PC-3 (cell line): ENCODE data around the gene CACNA1B.
"Not testable (repeated sequence)": the region's sequence is repeated elsewhere in the genome, so short reads cannot be mapped to it uniquely, and the experiment has no call there.

Experiments
- EZH2 ChIP-seq: fragments of 300-600 bp; sonication (generic); IDR thresholded peaks from one replicate; pipeline ENCODE4 v1.6.1; 2017; ENCODE audit warnings: antibody characterized with exemption, mild to moderate bottlenecking, low read length; ENCODE audit not compliant: unreplicated experiment
- TF ChIP-seq, protein P1 (sequence below): fragments of 300-600 bp; sonication (generic); conservative IDR thresholded peaks from 2 replicates; pipeline ENCODE4 v1.5.1; 2017; ENCODE audit warnings: antibody characterized with exemption, low read depth, mild to moderate bottlenecking, low read length

GRCh38 chr9:138134581-138134980 lies 257.0 kb downstream of the CACNA1B start:
- TF ChIP-seq, protein P1, sequence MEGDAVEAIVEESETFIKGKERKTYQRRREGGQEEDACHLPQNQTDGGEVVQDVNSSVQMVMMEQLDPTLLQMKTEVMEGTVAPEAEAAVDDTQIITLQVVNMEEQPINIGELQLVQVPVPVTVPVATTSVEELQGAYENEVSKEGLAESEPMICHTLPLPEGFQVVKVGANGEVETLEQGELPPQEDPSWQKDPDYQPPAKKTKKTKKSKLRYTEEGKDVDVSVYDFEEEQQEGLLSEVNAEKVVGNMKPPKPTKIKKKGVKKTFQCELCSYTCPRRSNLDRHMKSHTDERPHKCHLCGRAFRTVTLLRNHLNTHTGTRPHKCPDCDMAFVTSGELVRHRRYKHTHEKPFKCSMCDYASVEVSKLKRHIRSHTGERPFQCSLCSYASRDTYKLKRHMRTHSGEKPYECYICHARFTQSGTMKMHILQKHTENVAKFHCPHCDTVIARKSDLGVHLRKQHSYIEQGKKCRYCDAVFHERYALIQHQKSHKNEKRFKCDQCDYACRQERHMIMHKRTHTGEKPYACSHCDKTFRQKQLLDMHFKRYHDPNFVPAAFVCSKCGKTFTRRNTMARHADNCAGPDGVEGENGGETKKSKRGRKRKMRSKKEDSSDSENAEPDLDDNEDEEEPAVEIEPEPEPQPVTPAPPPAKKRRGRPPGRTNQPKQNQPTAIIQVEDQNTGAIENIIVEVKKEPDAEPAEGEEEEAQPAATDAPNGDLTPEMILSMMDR: not testable (repeated sequence)
- not testable (repeated sequence) for TF ChIP-seq EZH2
